ENCODE measurements around the gene OTOG. TPM values are rescaled to one million over a fixed set of nuclear protein-coding genes. Genes with fewer than 3 reads are reported as not detected.

Gene OTOG, protein sequence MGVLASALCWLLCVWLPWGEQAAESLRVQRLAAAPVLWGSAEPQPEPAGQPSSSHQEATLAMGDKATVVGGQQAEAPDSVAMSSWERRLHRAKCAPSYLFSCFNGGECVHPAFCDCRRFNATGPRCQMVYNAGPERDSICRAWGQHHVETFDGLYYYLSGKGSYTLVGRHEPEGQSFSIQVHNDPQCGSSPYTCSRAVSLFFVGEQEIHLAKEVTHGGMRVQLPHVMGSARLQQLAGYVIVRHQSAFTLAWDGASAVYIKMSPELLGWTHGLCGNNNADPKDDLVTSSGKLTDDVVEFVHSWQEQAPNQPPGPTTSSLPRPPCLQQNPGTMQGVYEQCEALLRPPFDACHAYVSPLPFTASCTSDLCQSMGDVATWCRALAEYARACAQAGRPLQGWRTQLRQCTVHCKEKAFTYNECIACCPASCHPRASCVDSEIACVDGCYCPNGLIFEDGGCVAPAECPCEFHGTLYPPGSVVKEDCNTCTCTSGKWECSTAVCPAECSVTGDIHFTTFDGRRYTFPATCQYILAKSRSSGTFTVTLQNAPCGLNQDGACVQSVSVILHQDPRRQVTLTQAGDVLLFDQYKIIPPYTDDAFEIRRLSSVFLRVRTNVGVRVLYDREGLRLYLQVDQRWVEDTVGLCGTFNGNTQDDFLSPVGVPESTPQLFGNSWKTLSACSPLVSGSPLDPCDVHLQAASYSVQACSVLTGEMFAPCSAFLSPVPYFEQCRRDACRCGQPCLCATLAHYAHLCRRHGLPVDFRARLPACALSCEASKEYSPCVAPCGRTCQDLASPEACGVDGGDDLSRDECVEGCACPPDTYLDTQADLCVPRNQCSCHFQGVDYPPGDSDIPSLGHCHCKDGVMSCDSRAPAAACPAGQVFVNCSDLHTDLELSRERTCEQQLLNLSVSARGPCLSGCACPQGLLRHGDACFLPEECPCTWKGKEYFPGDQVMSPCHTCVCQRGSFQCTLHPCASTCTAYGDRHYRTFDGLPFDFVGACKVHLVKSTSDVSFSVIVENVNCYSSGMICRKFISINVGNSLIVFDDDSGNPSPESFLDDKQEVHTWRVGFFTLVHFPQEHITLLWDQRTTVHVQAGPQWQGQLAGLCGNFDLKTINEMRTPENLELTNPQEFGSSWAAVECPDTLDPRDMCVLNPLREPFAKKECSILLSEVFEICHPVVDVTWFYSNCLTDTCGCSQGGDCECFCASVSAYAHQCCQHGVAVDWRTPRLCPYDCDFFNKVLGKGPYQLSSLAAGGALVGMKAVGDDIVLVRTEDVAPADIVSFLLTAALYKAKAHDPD (N-terminal part only)
- total RNA-seq = not detected in 2 replicates

GRCh38 chr11:17547051-17547577 is at the start of gene OTOG:
OTOG (plus strand) TSS chr11:17547259; CDS start chr11:17547373, 114 bp downstream.

DNA sequence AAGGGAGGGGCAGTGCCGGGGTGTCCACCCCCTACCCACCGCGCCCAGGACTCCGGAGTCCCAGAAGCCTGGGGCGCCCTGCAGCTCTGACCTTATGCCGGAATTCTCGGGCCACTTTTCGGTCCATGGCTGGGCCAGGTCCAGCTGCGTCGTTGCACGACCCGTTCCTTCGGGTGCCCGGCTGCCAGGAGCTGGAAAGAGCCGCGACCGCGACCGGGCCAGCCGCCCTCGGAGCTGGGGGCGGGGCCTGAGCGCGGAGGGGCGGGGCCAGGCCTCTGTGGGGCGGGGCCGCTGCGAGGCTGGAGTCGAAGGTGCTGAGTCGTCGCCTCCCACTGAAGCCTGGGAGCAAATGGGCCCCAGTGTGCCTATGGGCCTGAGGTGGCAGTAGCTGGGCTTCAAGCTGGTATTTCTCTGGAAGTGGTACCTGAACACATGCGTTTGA is 2.9 kb upstream of the OTOG start, which contains the start of gene USH1C:
USH1C (minus strand) TSS at position 236 of the 442 bp plus-strand sequence; CDS start at position 127, 109 bp downstream.

Other genes starting within 250 kb of the OTOG start
- gene NCR3LG1, start 195.5 kb upstream of the OTOG start, total RNA-seq = 3.1 TPM in 2 replicates
- under 0.01 TPM in 1 of 2 replicates, not detected in the other for gene KCNJ11, start 158.6 kb upstream of the OTOG start, total RNA-seq
- gene ABCC8, start 70.4 kb upstream of the OTOG start, total RNA-seq = not detected in 2 replicates
- gene USH1C, start 2.8 kb upstream of the OTOG start, total RNA-seq = not detected in 2 replicates
- not detected in 2 replicates for gene MYOD1, start 172.3 kb downstream of the OTOG start, total RNA-seq
- gene KCNC1, start 187.5 kb downstream of the OTOG start, total RNA-seq = not detected in 2 replicates

All from regular cardiac myocyte (primary cell).